Hematopoietic multipotent progenitor cell treated with erythropoietin and hydrocortisone succinate and interleukin-3 and kit ligand, for 8 days (in vitro differentiated cells): ENCODE measurements around the gene KRTAP10-8.
"Not testable (repeated sequence)": the region's sequence is repeated elsewhere in the genome, so short reads cannot be mapped to it uniquely, and the experiment has no call there.

Experiments
- DNase-seq: peaks from one replicate; pipeline ENCODE4 v3.0.0-alpha.2; 2015

Gene KRTAP10-8

GRCh38 chr21:44623575-44623974, 11.7 kb downstream of the KRTAP10-8 start:
- DNase-seq, result no peak

GRCh38 chr21:44625756-44626155, 13.9 kb downstream of the KRTAP10-8 start:
- no peak for DNase-seq

GRCh38 chr21:44626262-44626661, 14.4 kb downstream of the KRTAP10-8 start:
- DNase-seq, result no peak

- DNase-seq, result no peak
Measured at GRCh38 chr21:44626673-44627143, 14.8 kb downstream of the KRTAP10-8 start, which contains the start of gene KRTAP10-9. KRTAP10-9 (plus strand) TSS chr21:44627093; CDS start chr21:44627172, 79 bp downstream.

- not testable (repeated sequence) for DNase-seq
Measured at GRCh38 chr21:44627181-44627822, 15.4 kb downstream of the KRTAP10-8 start.

DNA sequence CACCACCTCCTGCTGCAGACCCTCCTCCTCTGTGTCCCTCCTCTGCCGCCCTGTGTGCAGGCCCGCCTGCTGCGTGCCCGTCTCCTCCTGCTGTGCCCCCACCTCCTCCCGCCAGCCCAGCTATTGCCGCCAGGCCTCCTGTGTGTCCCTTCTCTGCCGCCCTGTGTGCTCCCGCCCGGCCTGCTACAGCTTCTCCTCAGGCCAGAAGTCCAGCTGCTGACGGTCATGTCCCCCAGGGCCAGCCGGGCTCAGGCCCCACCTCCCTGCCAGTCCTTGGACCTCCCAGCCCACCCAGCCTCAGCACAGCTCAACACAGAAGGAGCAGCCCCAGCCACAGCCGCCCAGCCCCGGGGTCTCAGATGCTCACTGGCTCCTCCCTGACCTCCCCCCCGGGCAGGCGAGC, 16.0 kb downstream of the KRTAP10-8 start:
- not testable (repeated sequence) for DNase-seq

DNA sequence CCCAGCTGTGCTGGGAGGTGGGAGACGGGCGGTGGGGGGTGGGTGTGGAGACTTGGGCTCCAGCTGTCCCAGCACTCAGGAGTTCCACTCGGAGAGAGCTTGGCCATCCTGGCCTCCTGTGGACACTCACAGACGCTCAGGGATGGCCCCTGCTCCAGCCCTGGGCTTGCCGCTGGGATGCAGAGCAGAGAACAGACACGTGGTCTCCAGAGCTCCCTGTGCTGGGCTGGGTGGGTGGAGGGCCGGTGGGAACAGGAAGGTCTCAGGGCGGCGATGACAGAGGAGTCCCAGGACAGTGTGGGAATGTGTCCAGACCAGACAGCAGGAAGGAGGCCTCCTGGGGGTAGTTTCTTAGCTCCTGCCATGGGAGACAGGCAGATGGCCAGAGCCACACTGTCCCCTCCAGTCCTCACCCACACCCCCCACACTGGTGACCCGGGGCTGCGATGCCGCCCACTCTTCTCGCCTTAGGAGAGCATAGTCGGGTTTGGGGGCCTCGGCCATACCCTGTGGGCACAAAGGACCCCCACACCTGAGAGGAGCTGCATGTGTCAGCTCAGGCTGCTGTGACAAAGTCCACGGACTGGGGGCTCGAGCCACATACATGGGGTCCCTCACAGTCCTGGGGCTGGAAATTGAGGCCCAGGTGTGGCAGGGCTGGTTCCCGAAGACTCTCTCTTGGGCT, 17.0 kb downstream of the KRTAP10-8 start:
- DNase-seq, result no peak

- no peak for DNase-seq
Measured at GRCh38 chr21:44630440-44630839, 18.6 kb downstream of the KRTAP10-8 start.

- no peak for DNase-seq
Measured at GRCh38 chr21:44632067-44632466, 20.2 kb downstream of the KRTAP10-8 start.

DNA sequence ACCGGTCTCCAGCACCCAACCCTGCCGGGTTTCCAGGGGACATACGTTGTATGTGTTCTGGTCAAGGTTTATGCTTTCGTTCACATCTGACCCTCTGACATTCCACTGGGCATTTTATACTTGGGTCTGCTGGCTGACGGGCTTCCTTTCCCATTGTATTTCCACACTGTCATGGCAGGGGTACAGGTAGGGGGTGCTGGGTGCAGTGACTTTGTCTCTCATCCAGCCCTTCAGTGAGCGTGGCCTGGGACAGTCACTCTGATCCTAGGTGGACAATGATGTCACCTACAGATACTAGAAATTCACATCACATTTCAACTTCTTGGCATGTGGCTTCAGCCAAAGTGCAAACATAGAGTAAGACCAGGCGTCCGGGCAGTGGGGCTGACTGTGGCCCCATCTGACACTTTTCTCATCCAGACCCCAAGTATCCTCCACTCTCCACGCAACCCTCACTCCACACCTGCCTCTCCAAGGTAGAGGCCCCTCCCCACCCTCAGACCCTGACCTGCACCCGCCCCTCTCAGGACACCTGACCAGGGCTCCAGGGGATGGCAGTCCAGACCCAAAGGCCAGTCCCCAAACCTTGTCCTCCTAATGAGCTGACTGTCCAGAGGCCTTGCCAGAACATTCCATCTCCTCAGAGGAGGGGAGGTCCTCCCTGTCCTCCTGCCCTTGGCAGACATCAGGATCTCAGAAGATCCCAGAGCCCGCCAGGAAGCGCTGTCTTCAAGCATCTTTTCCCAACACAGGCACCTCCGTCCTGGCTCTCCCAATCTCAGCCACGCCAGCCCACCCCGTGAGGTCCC, 24.5 kb downstream of the KRTAP10-8 start:
- DNase-seq, result no peak

- no peak for DNase-seq
Measured at GRCh38 chr21:44637018-44637850, 25.4 kb downstream of the KRTAP10-8 start, which contains the start of gene KRTAP10-10. KRTAP10-10 (plus strand) TSS chr21:44637356; CDS start chr21:44637418, 62 bp downstream.

DNA sequence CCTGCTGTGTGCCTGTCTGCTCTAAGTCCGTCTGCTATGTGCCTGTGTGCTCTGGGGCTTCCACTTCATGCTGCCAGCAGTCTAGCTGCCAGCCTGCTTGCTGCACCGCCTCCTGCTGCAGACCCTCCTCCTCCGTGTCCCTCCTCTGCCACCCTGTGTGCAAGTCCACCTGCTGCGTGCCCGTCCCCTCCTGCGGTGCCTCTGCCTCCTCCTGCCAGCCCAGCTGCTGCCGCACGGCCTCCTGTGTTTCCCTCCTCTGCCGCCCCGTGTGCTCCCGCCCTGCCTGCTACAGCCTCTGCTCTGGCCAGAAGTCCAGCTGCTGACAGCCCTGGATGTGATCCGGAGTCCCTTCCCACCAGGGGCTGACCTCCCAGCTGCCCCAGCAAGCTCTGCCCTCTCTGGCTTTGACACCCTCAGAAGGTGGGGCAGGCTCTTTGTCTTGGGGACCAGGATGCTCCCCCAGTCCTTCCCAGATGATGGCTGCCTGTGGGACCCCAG, 26.0 kb downstream of the KRTAP10-8 start:
- not testable (repeated sequence) for DNase-seq

DNA sequence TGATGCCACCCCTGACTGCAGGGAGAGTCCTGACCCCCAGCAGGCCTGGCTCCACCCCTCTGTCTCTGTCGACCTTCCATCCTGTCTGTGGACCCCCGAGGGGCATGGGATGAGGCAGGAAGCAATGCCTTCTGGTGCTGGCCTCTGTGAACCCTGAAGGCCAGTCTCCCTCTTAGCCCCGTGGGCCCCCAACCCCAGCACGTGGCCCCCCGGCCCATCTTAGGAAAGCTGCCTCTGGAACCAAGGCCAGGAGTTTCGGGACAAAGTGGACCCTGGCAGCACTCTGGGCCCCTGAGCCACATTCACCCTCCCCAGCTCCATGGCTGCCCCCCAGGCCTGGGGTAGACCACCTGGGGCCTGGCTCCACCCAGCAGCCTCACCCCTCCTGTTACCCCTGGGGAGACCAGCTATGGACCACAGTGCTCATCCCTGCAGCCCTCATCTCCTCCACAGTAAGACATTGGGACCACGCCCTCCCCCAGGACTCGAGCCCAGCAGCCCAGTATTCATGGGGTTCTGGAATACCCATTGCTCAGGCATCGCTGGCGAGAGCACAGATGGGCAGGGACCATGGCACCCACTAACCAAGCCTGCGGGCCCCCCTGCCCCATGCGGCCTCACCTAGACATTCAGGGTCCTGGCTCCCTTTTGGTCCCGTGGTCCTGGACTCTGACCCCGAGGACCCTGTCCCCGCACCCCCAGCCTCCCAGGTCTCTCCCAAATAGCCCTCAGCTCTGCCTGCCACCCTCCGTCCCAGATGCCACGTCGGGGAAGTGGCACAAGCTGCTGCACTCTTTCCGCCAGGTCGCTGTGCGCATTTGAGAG, 26.8 kb downstream of the KRTAP10-8 start:
- not testable (repeated sequence) for DNase-seq

DNA sequence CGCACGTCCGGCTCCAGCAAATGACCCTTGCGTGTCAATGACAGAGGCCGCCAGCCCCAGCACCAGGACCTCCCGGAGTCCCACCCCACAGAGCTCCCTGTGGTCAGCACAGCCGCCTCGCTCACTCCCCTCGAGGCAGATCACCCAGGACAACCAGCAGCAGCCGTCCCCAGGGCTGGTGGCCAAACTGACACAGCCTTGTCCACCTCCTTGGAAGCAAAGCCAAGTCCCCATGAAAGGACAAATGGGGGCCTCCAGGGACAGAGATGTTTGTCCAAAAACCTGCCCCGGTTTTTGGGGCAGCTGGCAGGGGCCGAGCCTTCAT, 27.4 kb downstream of the KRTAP10-8 start:
- no peak for DNase-seq

- DNase-seq, result no peak
Measured at GRCh38 chr21:44640761-44641160, 28.9 kb downstream of the KRTAP10-8 start.

DNA sequence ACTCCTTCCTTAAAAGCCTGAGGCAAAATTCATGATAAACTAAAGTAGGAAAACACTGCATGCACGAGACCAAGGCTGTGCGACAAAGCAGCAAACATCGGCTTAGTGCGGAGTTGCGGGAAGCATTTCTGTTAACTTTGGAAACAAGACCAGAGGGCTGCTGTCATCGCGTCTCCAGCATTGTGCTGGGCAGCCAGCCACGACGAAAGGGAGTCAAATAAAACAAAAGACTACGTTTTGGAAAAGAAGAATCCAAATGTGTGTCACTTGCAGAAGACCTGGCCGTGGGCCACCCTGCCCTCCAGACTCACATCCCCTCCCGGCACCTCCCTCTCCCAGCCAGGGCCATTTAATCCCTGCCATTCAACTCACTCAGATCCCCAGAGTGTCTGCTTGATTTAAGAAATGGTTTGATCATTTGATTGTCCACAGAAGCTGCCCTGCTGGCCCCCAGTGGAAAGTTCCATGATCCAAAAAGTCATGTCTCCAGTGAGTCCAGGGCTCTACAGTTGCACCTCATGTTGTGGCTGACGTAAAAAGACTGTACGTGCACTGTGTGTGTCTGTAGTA, 31.9 kb downstream of the KRTAP10-8 start:
- DNase-seq, result no peak

- no peak for DNase-seq
Measured at GRCh38 chr21:44644878-44645277, 33.0 kb downstream of the KRTAP10-8 start.

GRCh38 chr21:44646366-44647221, 34.7 kb downstream of the KRTAP10-8 start, which contains the start of gene KRTAP10-11:
KRTAP10-11 (plus strand) TSS chr21:44646414; CDS start chr21:44646459, 45 bp downstream.
- not testable (repeated sequence) for DNase-seq

DNA sequence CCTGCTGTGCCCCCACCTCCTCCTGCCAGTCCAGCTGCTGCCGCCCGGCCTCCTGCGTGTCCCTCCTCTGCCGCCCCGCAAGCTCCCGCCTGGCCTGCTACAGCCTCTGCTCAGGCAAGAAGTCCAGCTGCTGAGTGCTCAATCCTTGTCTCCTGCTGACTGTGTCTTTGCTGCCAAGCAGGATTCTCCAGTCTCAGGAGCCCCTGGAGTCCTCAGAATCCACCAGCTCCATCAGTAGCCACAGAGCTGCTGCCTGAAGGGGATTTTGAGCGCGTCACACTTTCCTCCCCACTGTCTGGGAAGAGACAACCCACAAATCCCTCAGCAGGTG, 35.3 kb downstream of the KRTAP10-8 start:
- DNase-seq, result no peak
